Gastroesophageal sphincter (tissue), 3 donors: Measurements from ENCODE around the gene AMBN.

ENCODE experiments used
- EP300 ChIP-seq: sonication (generic); formaldehyde crosslinking; IDR thresholded peaks from one replicate; pipeline ENCODE4 v1.6.1; 2017; ENCODE audit warnings: antibody characterized with exemption, mild to moderate bottlenecking
- POLR2A ChIP-seq, 2 donors: fragments of 450-650 bp; IDR thresholded peaks; one replicate each; pipeline ENCODE4 v1.6.1; 2017; ENCODE audit warnings: antibody characterized with exemption in 2 of 2, mild to moderate bottlenecking in 2 of 2, moderate library complexity in 1 of 2
- POLR2AphosphoS5 ChIP-seq: sonication (generic); formaldehyde crosslinking; IDR thresholded peaks from one replicate; pipeline ENCODE4 v1.6.1; 2017; ENCODE audit warnings: antibody characterized with exemption
- TF ChIP-seq, protein P1 (sequence below), 4 experiments: fragments of 200-600 bp in 2 of 4; fragments of 450-650 bp in 2 of 4; sonication (generic) in 1 of 4; IDR thresholded peaks; one replicate each; pipeline ENCODE4 v1.5.1; 2017 to 2019; ENCODE audit warnings: antibody characterized with exemption in 4 of 4, mild to moderate bottlenecking in 2 of 4, moderate library complexity in 2 of 4

DNA sequence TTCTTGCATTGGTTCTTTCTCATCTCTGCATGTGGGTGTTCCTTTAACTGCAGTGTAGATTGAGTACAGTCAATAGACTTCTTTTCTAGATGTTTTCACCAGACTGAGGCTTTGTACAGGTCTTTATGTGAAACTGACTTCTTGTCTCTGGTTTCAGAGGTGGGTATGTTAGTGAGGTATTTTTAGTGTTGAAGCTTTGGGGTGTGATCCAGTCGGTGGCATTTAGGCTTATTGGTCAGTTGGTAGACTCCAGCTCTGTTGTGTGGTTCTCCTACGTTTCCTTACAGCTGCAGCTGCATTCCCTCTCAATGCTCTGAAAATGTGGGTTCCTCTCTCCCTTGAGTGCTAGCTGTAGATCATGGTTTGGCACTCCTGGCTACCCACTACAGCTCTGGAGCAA lies 21.3 kb upstream of the AMBN start:
- TF ChIP-seq, protein P1, sequence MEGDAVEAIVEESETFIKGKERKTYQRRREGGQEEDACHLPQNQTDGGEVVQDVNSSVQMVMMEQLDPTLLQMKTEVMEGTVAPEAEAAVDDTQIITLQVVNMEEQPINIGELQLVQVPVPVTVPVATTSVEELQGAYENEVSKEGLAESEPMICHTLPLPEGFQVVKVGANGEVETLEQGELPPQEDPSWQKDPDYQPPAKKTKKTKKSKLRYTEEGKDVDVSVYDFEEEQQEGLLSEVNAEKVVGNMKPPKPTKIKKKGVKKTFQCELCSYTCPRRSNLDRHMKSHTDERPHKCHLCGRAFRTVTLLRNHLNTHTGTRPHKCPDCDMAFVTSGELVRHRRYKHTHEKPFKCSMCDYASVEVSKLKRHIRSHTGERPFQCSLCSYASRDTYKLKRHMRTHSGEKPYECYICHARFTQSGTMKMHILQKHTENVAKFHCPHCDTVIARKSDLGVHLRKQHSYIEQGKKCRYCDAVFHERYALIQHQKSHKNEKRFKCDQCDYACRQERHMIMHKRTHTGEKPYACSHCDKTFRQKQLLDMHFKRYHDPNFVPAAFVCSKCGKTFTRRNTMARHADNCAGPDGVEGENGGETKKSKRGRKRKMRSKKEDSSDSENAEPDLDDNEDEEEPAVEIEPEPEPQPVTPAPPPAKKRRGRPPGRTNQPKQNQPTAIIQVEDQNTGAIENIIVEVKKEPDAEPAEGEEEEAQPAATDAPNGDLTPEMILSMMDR (IDR thresholded peaks at IDR 0.05), result no peak
- TF ChIP-seq POLR2AphosphoS5 (no peak), POLR2A (IDR thresholded peaks at IDR 0.05) (no peak), EP300 (no peak)
